WERI-Rb-1 (cell line): ENCODE data around the gene DBH.

Experiments used
- DNase-seq: peaks from one replicate; pipeline ENCODE4 v3.0.0-alpha.2; 2020
- H3K27ac ChIP-seq: fragments of 250-450 bp; sonication (Bioruptor Pico); 2 replicates; pipeline ENCODE4 v1.5.1; 2020; ENCODE audit warnings: mild to moderate bottlenecking, moderate library complexity
- H3K27me3 ChIP-seq: fragments of 250-450 bp; sonication (Bioruptor Pico); 2 replicates; pipeline ENCODE4 v1.5.1; 2021; ENCODE audit warnings: mild to moderate bottlenecking, low read depth, moderate library complexity; ENCODE audit not compliant: insufficient read depth, severe bottlenecking
- H3K36me3 ChIP-seq: fragments of 250-450 bp; sonication (Bioruptor Pico); 2 replicates; pipeline ENCODE4 v1.5.1; 2020; ENCODE audit warnings: mild to moderate bottlenecking, moderate library complexity
- H3K4me3 ChIP-seq: 2 replicates; pipeline ENCODE4 v1.5.1; 2011; ENCODE audit warnings: low read depth, mild to moderate bottlenecking, control low read depth, low read length
- H3K9me3 ChIP-seq: fragments of 250-450 bp; sonication (Bioruptor Pico); 2 replicates; pipeline ENCODE4 v1.5.1; 2021; ENCODE audit warnings: mild to moderate bottlenecking, moderate library complexity; ENCODE audit not compliant: severe bottlenecking
- CTCF ChIP-seq: IDR thresholded peaks from 2 replicates; pipeline ENCODE4 v1.5.1; 2011; ENCODE audit warnings: low read depth, mild to moderate bottlenecking, control low read depth, inconsistent platforms, low read length

The DBH gene

DNA sequence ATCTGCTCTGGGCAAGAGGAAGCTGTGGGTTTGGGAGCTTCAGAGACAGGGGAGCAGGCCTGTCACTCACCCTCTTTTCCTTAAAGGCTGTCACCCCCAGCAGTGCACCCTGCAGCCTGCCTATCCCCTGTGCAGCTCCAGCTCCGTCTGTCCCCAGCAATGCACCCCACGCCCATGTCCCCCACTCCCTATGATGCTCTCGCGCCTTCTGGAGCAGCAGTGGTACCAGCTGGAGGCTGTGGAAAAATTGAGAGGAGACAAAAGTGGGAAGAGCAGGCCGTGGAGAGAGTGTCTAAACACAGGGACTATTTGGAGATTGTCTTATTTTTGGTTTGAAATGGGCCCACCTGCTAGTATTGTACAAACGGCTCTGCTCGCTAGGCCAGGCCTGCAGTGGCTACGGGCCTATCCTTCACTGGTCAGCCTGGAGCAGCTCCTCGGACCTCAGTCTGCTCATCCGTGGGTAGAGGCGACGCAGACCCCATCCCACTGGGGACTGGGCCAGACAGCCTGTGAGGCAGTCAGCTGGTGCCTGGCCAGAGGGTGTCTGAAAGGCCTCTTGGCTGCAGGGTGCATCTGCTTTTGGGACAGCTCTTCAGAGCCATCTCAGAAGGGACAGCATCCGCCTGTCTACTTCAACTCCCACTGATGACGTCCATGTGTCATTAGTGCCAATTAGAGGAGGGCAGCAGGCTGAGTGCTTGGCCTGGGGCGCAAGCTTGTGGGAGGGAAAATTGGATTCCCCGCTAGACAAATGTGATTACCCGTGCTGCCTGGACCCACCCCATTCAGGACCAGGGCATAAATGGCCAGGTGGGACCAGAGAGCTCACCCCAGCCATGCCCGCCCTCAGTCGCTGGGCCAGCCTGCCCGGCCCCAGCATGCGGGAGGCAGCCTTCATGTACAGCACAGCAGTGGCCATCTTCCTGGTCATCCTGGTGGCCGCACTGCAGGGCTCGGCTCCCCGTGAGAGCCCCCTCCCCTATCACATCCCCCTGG, at the start of gene DBH:
TSS of gene DBH (plus strand) at position 831 of the 999 bp plus-strand sequence. CDS start at position 840, 9 bp downstream.
- H3K36me3 ChIP-seq = no peaks in the 10 kb centered on the region
- DNase-seq = no peak
- H3K4me3 ChIP-seq = no peak within 1 kb of the TSS
- no peaks in the 10 kb centered on the region for H3K9me3 ChIP-seq
- no peak for TF ChIP-seq CTCF
- peak within 1 kb of the TSS; percentile 0; the same call in 1 of the 2 replicates for H3K27ac ChIP-seq
- no peaks in the 10 kb centered on the region for H3K27me3 ChIP-seq

DNA sequence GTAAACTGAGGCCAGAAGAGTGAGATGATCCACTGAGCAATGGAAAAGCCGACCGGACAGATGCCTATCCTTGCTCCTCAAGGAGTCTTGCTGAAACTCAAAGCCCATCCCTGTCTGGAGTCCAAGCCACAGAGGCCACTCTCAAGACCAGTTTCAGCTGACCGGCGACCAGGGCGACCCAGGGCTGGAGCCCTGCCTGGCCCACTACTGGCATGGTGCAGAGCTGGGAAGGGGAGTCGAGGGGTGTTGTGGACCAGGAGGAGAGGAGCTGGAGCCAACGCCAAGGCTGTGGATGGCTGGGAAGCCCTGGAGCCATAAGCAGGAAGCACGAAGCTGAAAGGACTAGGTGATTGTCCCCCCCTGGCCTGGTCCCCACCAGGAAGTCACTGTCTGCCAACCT, 49.1 kb upstream of the DBH start:
- Histone ChIP-seq H3K27me3 (no peaks in the 10 kb centered on the region), H3K36me3 (no peaks in the 10 kb centered on the region), H3K4me3 (no peak overlapping the region), H3K9me3 (peaks cover 4% of the 10 kb centered on the region), H3K27ac (no peak overlapping the region)
- DNase-seq = no peak
- TF ChIP-seq CTCF = no peak

GRCh38 chr9:133587466-133587865, 48.7 kb upstream of the DBH start:
- Histone ChIP-seq H3K27me3 (no peaks in the 10 kb centered on the region), H3K4me3 (no peak overlapping the region), H3K9me3 (peaks cover 4% of the 10 kb centered on the region), H3K36me3 (no peaks in the 10 kb centered on the region), H3K27ac (no peak overlapping the region)
- no peak for DNase-seq
- no peak for TF ChIP-seq CTCF

GRCh38 chr9:133589454-133590227, 46.5 kb upstream of the DBH start:
- Histone ChIP-seq H3K4me3 (no peak overlapping the region), H3K36me3 (no peaks in the 10 kb centered on the region), H3K9me3 (peaks cover 4% of the 10 kb centered on the region), H3K27ac (no peak overlapping the region), H3K27me3 (no peaks in the 10 kb centered on the region)
- TF ChIP-seq CTCF = peak; percentile 86
- no peak for DNase-seq

DNA sequence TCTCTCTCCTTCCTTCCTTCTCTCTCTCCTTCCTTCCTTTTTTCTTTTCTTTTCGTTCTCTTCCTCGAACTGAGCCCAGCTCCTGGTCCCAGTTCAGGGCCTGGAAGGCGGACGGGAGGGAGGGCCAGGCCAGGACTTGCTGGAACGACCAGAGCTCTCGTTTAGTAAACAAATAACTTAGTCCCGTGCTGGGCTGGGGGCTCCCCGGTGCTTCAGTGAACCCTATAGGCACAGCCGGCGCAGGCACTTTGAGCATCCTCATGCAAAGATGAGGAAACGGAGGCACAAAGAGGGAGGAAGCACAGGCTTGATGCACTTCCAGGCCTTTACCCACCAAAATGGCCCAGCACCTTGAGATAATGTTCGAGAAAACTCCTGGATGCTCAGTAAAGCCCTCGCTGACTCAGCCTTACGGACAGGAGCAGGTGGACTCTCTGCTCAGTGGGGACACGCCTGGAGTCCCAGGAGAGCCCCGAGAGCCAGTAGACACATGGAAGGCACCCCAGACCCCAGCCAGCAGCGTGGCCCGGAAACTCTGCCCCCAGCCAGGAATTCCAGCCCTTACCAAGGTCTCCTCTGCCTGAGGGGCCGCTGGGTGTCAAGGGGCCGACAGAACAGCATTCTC, 45.8 kb upstream of the DBH start:
- Histone ChIP-seq H3K27ac (no peak overlapping the region), H3K4me3 (no peak overlapping the region), H3K27me3 (no peaks in the 10 kb centered on the region), H3K36me3 (no peaks in the 10 kb centered on the region), H3K9me3 (peaks cover 4% of the 10 kb centered on the region)
- no peak for TF ChIP-seq CTCF
- no peak for DNase-seq
